H1 (cell line): ENCODE measurements around the gene HTR1D. TPM values are rescaled to one million over a fixed set of nuclear protein-coding genes. Genes with fewer than 3 reads are reported as not detected.

Experiments used
- CTCF ChIA-PET: fragments of 300-600 bp; sonication (Branson Sonifier 250); formaldehyde crosslinking; loops from one replicate; lab custom pipeline; 2021; ENCODE audit not compliant: partially characterized antibody; lab: Charles Lee
- POLR2A ChIA-PET: fragments of 300-600 bp; sonication (Branson Sonifier 250); formaldehyde crosslinking; loops from one replicate; lab custom pipeline; 2021; ENCODE audit warnings: inconsistent platforms; ENCODE audit not compliant: partially characterized antibody; lab: Charles Lee
- DNase-seq, 2 experiments: peaks; one replicate each; pipeline versions ENCODE4 v3.0.0 to v3.0.0-alpha.2; 2010 to 2022; ENCODE audit warnings: low spot score in 2 of 2, low read depth in 1 of 2, mixed read lengths in 1 of 2
- FAIRE-seq: peaks from 2 replicates; lab custom pipeline; 2011; peaks lifted over from hg19 to GRCh38; lab: Jason Lieb, UNC
- H2AFZ ChIP-seq: 2 replicates; pipeline ENCODE4 v1.8.1; 2012; ENCODE audit warnings: low read length, inconsistent platforms
- H2AK5ac ChIP-seq: 2 replicates; pipeline ENCODE4 v1.6.1; 2013; ENCODE audit warnings: low read depth, low read length
- H2BK120ac ChIP-seq: replicated peaks from 2 replicates; pipeline ENCODE3; 2013; ENCODE audit warnings: low read depth, low read length, inconsistent platforms
- H2BK12ac ChIP-seq: 2 replicates; pipeline ENCODE4 v1.6.1; 2013; ENCODE audit warnings: low read depth, low read length
- H2BK15ac ChIP-seq: 2 replicates; pipeline ENCODE4 v1.6.1; 2013; ENCODE audit warnings: low read length
- H2BK20ac ChIP-seq: 2 replicates; pipeline ENCODE4 v1.6.1; 2013; ENCODE audit warnings: low read length
- H2BK5ac ChIP-seq: 2 replicates; pipeline ENCODE4 v1.6.1; 2013; ENCODE audit warnings: low read depth, low read length
- H3K14ac ChIP-seq: 2 replicates; pipeline ENCODE4 v1.6.1; 2013; ENCODE audit warnings: inconsistent platforms; ENCODE audit not compliant: insufficient read length
- H3K18ac ChIP-seq: 2 replicates; pipeline ENCODE4 v1.6.1; 2013; ENCODE audit warnings: low read length; ENCODE audit errors: extremely low read depth
- H3K23ac ChIP-seq: 2 replicates; pipeline ENCODE4 v1.6.1; 2013; ENCODE audit warnings: inconsistent platforms; ENCODE audit not compliant: insufficient read length
- H3K23me2 ChIP-seq: 2 replicates; pipeline ENCODE4 v1.6.1; 2013; ENCODE audit warnings: low read depth, low read length
- H3K27ac ChIP-seq: 2 replicates; pipeline ENCODE4 v1.6.1; 2011; ENCODE audit warnings: low read depth, low read length, inconsistent platforms
- H3K27me3 ChIP-seq, 4 experiments: replicated peaks in 1 of 4; 1 replicate in 1 of 4; 2 replicates in 3 of 4; pipeline versions ENCODE4 v1.6.1 to v1.8.1; 2011 to 2013; ENCODE audit warnings: low read length in 3 of 4, mild to moderate bottlenecking in 3 of 4, inconsistent platforms in 2 of 4, mixed read lengths in 2 of 4, moderate library complexity in 1 of 4; ENCODE audit not compliant: control insufficient read depth in 3 of 4, insufficient read depth in 3 of 4; ENCODE audit errors: extremely low read depth in 1 of 4
- H3K36me3 ChIP-seq, 4 experiments: 2 replicates each; pipeline versions ENCODE4 v1.6.1 to v1.8.1; 2011 to 2013; ENCODE audit warnings: mild to moderate bottlenecking in 4 of 4, low read length in 3 of 4, moderate library complexity in 2 of 4, control low read depth in 1 of 4, inconsistent platforms in 1 of 4; ENCODE audit not compliant: insufficient read depth in 4 of 4, control insufficient read depth in 2 of 4
- H3K4ac ChIP-seq: replicated peaks from 2 replicates; pipeline ENCODE3; 2013; ENCODE audit warnings: low read length, low read depth, mixed read lengths, inconsistent platforms; ENCODE audit not compliant: insufficient read length
- H3K4me1 ChIP-seq, 4 experiments: replicated peaks in 1 of 4; 1 replicate in 1 of 4; 2 replicates in 3 of 4; pipeline versions ENCODE4 v1.6.1 to v1.8.1; 2011 to 2013; ENCODE audit warnings: low read length in 3 of 4, inconsistent platforms in 2 of 4, mixed read lengths in 1 of 4; ENCODE audit not compliant: insufficient read depth in 4 of 4, control insufficient read depth in 3 of 4
- H3K4me2 ChIP-seq, 2 experiments: 2 replicates each; pipeline versions ENCODE4 v1.6.1 to v1.8.1; 2011 to 2013; ENCODE audit warnings: low read depth in 2 of 2, low read length in 2 of 2, control low read depth in 1 of 2, inconsistent platforms in 1 of 2, mild to moderate bottlenecking in 1 of 2; ENCODE audit not compliant: insufficient read depth in 1 of 2
- H3K4me3 ChIP-seq, 4 experiments: fragments of 200-600, 300-600 bp in 1 of 4; sonication (generic), shearing (Covaris generic), sonication (Bioruptor Twin) in 1 of 4; 2 replicates each; pipeline versions ENCODE4 v1.5.1 to v1.8.1; 2011 to 2016; ENCODE audit warnings: low read length in 4 of 4, low read depth in 3 of 4, control low read depth in 2 of 4, inconsistent platforms in 2 of 4, mild to moderate bottlenecking in 2 of 4, mixed read lengths in 1 of 4, moderate library complexity in 1 of 4; ENCODE audit not compliant: insufficient read depth in 2 of 4; ENCODE audit errors: extremely low read depth in 1 of 4
- H3K56ac ChIP-seq: replicated peaks from 2 replicates; pipeline ENCODE3; 2013; ENCODE audit warnings: low read depth, mild to moderate bottlenecking, mixed read lengths, low read length, inconsistent platforms; ENCODE audit not compliant: insufficient read length
- H3K79me1 ChIP-seq: 2 replicates; pipeline ENCODE4 v1.6.1; 2013; ENCODE audit warnings: low read depth, low read length, control low read depth
- H3K79me2 ChIP-seq, 2 experiments: 2 replicates each; pipeline versions ENCODE4 v1.6.1 to v1.8.1; 2012 to 2013; ENCODE audit warnings: low read length in 2 of 2, mild to moderate bottlenecking in 2 of 2, inconsistent platforms in 1 of 2; ENCODE audit not compliant: insufficient read depth in 2 of 2, control insufficient read depth in 1 of 2
- H3K9ac ChIP-seq, 4 experiments: replicated peaks in 1 of 4; 1 replicate in 1 of 4; 2 replicates in 3 of 4; pipeline versions ENCODE4 v1.6.1 to v1.8.1; 2011 to 2013; ENCODE audit warnings: low read depth in 3 of 4, low read length in 3 of 4, control low read depth in 2 of 4, mild to moderate bottlenecking in 2 of 4, moderate library complexity in 2 of 4, inconsistent platforms in 1 of 4; ENCODE audit errors: extremely low read depth in 1 of 4
- H3K9me3 ChIP-seq, 2 experiments: 2 replicates each; pipeline versions ENCODE4 v1.6.1 to v1.8.1; 2012 to 2013; ENCODE audit warnings: mild to moderate bottlenecking in 2 of 2, moderate library complexity in 2 of 2, control low read depth in 1 of 2, inconsistent platforms in 1 of 2, low read depth in 1 of 2, low read length in 1 of 2, mixed read lengths in 1 of 2; ENCODE audit not compliant: insufficient read depth in 2 of 2
- H4K20me1 ChIP-seq, 2 experiments: replicated peaks in 1 of 2; 2 replicates each; pipeline versions ENCODE3 to v1.8.1; 2011 to 2013; ENCODE audit warnings: inconsistent platforms in 2 of 2, low read length in 2 of 2, mild to moderate bottlenecking in 1 of 2; ENCODE audit not compliant: insufficient read depth in 2 of 2, control insufficient read depth in 1 of 2
- H4K5ac ChIP-seq: 2 replicates; pipeline ENCODE4 v1.6.1; 2013; ENCODE audit warnings: low read length, low read depth, mixed read lengths, inconsistent platforms; ENCODE audit not compliant: insufficient read length
- H4K8ac ChIP-seq: 2 replicates; pipeline ENCODE4 v1.8.0; 2013; ENCODE audit warnings: mild to moderate bottlenecking, moderate library complexity, low read length, inconsistent platforms; ENCODE audit not compliant: insufficient read depth; ENCODE audit errors: extremely low read depth
- H4K91ac ChIP-seq: replicated peaks from 2 replicates; pipeline ENCODE3; 2013; ENCODE audit warnings: low read length, mixed read lengths, inconsistent platforms; ENCODE audit not compliant: insufficient read length
- CEBPB ChIP-seq: IDR thresholded peaks from 2 replicates; pipeline ENCODE4 v1.6.1; 2012; ENCODE audit warnings: low read depth, low read length
- whole genome bisulfite sequencing, 2 experiments: shearing (Covaris generic) in 1 of 2; methylation state at CpG; one replicate each; pipeline versions ENCODE4 v1.1.6 to v1.1.7; 2013 to 2015; ENCODE audit warnings: low lambda C conversion rate in 2 of 2, mixed read lengths in 2 of 2, inconsistent platforms in 1 of 2, low coverage in 1 of 2, missing lambda C conversion rate in 1 of 2; ENCODE audit not compliant: insufficient replicate concordance in 2 of 2, insufficient coverage in 1 of 2, insufficient read length in 1 of 2; ENCODE audit errors: extremely low coverage in 1 of 2, missing lambda C conversion rate in 1 of 2; 5-methylcytosine and 5-hydroxymethylcytosine counted together
- polyA plus RNA-seq, 7 experiments: library from polyadenylated mRNA; depleted of rRNA in 3 of 7; stranded (reverse) in 5 of 7; unstranded in 2 of 7; fragments of >200 nt in 5 of 7; fragments of 200-250 nt in 2 of 7; gene quantifications; 1 replicate in 5 of 7; 2 replicates in 1 of 7; 4 replicates in 1 of 7; pipeline versions ENCODE4 v1.2.1 to v1.2.3, GENCODE V29; 2011 to 2013; ENCODE audit warnings: missing spikeins in 2 of 7, mixed read lengths in 2 of 7
- total RNA-seq: library from RNA; stranded (reverse); fragmentation: NEBNext Ultra II Directional; extraction: Animal tissue kit (Norgen Biotek cat#: 25700); gene quantifications from 2 replicates; pipeline ENCODE4 v1.2.1, GENCODE V29; 2021

HTR1D gene
- total and polyA plus RNA-seq, 2 of the 8 experiments (the other 6 are each of a cell fraction or from before 2014, with no cell fraction given), result 8.8 to 11.5 TPM

DNA sequence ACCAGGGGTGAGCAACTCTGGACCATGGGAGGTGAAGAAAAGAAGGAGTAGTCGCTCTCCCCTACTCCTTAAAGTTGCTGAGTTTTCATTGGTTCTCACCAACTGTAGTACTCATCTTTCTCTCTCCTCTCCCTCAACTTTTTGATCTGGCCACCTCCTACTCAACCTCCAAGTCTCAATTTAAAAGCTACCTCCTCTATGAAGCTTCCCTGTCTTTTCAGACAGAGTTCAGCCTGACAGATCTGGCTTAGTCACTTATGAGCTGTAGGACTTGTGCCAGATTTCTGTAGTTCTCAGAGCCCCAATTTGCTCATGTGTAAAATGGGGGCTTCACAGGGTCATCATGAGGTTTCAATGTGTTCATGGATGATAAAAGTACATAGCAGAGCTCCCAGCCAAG lies 34.5 kb upstream of the HTR1D start:
- no peak overlapping the region for H2BK5ac ChIP-seq
- H4K5ac ChIP-seq, result no peak overlapping the region
- H3K36me3 ChIP-seq, result no peaks in the 10 kb centered on the region
- H3K9me3 ChIP-seq, result peaks cover 5 to 7% of the 10 kb centered on the region in 2 experiments; a peak in 2 of 4 replicates
- no peak overlapping the region for H4K8ac ChIP-seq
- H2AK5ac ChIP-seq, result no peak overlapping the region
- H2BK12ac ChIP-seq, result no peak overlapping the region
- no peaks in the 10 kb centered on the region for H3K79me2 ChIP-seq
- POLR2A ChIA-PET, result interaction anchor here (0.8 kb wide), 1 partner anchor 9 kb away, joined by 3 read pairs; no protein-coding TSS in a partner anchor
- no peak overlapping the region for H3K9ac ChIP-seq
- no peak overlapping the region for H3K4me3 ChIP-seq
- no peak overlapping the region for H3K27ac ChIP-seq
- FAIRE-seq (no peak), DNase-seq (no peak)
- H3K4ac ChIP-seq, result no peak overlapping the region
- no peaks in the 10 kb centered on the region for H3K79me1 ChIP-seq
- no peak overlapping the region for H2BK20ac ChIP-seq
- no peak overlapping the region for H3K23ac ChIP-seq
- no peak overlapping the region for H3K56ac ChIP-seq
- H3K4me2 ChIP-seq, result no peak overlapping the region
- H3K23me2 ChIP-seq, result no peaks in the 10 kb centered on the region
- H2AFZ ChIP-seq, result 0 out of 2 replicates have a peak overlapping the region, but pooled peaks have one; percentile 0
- WGBS, 2 experiments, result 100% methylated on average over 1 of the region's 1 CpG; no CpG with 5 or more reads in 1 of the 2 experiments
- no peak overlapping the region for H4K91ac ChIP-seq
- no peak overlapping the region for H2BK120ac ChIP-seq
- no peaks in the 10 kb centered on the region for H4K20me1 ChIP-seq
- H3K18ac ChIP-seq, result no peak overlapping the region
- H3K14ac ChIP-seq, result no peak overlapping the region
- no peaks in the 10 kb centered on the region for H3K27me3 ChIP-seq
- H2BK15ac ChIP-seq, result no peak overlapping the region
- CTCF ChIA-PET, result interaction anchor here (0.6 to 2.5 kb wide), 5 partner anchors 8 to 274 kb away, joined by 3 to 8 read pairs (median 4); no protein-coding TSS in a partner anchor
- H3K4me1 ChIP-seq, result peaks cover 0 to 9% (median 0%) of the 10 kb centered on the region in 4 experiments; a peak in 2 of 7 replicates
- no peak for TF ChIP-seq CEBPB
